ENCODE data around the gene NFATC1. TPM values are rescaled to one million over a fixed set of nuclear protein-coding genes. Genes with fewer than 3 reads are reported as not detected.

NFATC1 gene
- total and polyA plus RNA-seq, 2 experiments from 2014 or later = 4.2 to 11.3 TPM

DNA sequence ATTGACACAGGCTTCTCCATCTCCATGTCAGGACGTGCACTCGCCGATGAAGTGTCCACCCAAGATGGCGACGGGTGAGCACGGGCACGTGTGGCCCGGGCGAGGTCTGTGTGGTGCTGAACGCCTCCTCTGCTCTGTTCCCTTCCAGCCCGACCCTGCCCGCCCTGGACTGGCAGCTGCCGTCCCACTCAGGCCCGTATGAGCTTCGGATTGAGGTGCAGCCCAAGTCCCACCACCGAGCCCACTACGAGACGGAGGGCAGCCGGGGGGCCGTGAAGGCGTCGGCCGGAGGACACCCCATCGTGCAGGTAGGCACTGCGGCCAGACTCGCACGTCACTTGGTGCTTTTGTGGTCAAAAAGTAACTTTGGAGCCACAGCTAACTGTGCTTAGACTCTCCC is 37.7 kb downstream of the NFATC1 start:
- no peak overlapping the region for H3K27ac ChIP-seq
- H3K9me3 ChIP-seq (ENCODE audit: low read depth) = no peaks in the 10 kb centered on the region
- DNase-seq (ENCODE audit: low spot score) = no peak
- no peaks in the 10 kb centered on the region for H3K4me1 ChIP-seq (ENCODE audit: insufficient read depth)
- H3K36me3 ChIP-seq (replicated peaks; ENCODE audit: insufficient read depth, low read depth) = no peaks in the 10 kb centered on the region
- no peak overlapping the region for H3K4me3 ChIP-seq
- no peaks in the 10 kb centered on the region for H3K27me3 ChIP-seq
- H2AFZ ChIP-seq = no peak overlapping the region
- no peaks in the 10 kb centered on the region for H3K9me2 ChIP-seq (replicated peaks; ENCODE audit: insufficient read depth)
- no peaks in the 10 kb centered on the region for H3K79me2 ChIP-seq
- WGBS (ENCODE audit: low lambda C conversion rate, missing lambda C conversion rate) = 97% methylated on average over 26 of the region's 27 CpGs
- H3K4me2 ChIP-seq = no peak overlapping the region
- no peaks in the 10 kb centered on the region for H4K20me1 ChIP-seq (ENCODE audit: insufficient read depth, poor library complexity, severe bottlenecking)
- no peak for TF ChIP-seq EZH2 (IDR thresholded peaks at IDR 0.05; ENCODE audit: borderline replicate concordance)
- TF ChIP-seq, protein P1, sequence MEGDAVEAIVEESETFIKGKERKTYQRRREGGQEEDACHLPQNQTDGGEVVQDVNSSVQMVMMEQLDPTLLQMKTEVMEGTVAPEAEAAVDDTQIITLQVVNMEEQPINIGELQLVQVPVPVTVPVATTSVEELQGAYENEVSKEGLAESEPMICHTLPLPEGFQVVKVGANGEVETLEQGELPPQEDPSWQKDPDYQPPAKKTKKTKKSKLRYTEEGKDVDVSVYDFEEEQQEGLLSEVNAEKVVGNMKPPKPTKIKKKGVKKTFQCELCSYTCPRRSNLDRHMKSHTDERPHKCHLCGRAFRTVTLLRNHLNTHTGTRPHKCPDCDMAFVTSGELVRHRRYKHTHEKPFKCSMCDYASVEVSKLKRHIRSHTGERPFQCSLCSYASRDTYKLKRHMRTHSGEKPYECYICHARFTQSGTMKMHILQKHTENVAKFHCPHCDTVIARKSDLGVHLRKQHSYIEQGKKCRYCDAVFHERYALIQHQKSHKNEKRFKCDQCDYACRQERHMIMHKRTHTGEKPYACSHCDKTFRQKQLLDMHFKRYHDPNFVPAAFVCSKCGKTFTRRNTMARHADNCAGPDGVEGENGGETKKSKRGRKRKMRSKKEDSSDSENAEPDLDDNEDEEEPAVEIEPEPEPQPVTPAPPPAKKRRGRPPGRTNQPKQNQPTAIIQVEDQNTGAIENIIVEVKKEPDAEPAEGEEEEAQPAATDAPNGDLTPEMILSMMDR (IDR thresholded peaks at IDR 0.05; ENCODE audit: poor library complexity) = no peak

DNA sequence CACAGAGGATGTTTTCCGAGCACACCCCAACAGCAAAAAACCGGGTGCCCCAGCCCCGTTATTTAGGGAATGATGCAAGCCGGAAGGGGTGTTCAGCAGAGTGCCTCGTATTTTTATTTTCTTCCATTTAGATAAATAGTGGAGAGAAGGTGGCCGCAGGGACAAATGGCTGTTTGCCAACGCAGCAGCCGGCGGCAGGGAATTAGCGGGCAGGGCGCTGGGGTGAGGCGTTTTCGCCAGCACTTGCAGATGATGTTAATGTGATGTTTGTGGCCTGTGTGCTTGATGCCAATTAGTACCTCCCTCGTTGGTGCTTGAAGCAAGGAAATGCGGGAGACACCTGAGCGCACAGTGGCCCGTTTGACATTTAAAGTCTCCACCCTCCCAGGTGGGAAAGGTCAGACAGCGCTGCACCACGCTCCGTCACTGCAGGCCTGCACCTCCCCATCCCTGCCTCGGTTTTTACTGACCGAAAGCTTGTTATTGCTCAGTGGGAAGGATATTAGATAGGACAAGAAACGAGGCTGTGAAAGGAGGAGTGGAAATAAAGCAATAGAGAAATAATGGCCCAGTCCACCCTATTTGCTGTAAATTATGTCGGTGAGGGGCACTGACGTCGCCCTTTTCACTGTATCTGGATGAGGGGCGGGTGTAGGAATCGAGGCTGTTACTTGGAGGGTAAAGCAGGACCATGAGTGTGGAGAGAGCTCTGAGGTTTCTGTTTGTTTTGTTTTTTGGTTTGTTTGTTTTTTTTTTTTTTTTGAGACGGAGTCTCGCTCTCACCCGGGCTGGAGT is 39.1 kb downstream of the NFATC1 start:
- Histone ChIP-seq H3K36me3 (replicated peaks; ENCODE audit: insufficient read depth, low read depth) (no peaks in the 10 kb centered on the region), H3K9me3 (ENCODE audit: low read depth) (no peaks in the 10 kb centered on the region), H2AFZ (no peak overlapping the region), H3K9me2 (replicated peaks; ENCODE audit: insufficient read depth) (no peaks in the 10 kb centered on the region), H3K79me2 (no peaks in the 10 kb centered on the region), H4K20me1 (ENCODE audit: insufficient read depth, poor library complexity, severe bottlenecking) (no peaks in the 10 kb centered on the region), H3K4me1 (ENCODE audit: insufficient read depth) (peaks cover 13% of the 10 kb centered on the region), H3K27ac (no peak overlapping the region), H3K4me3 (no peak overlapping the region), H3K27me3 (no peaks in the 10 kb centered on the region), H3K4me2 (no peak overlapping the region)
- whole genome bisulfite sequencing (ENCODE audit: low lambda C conversion rate, missing lambda C conversion rate) = 88% methylated on average over 31 of the region's 31 CpGs
- DNase-seq (ENCODE audit: low spot score) = no peak
- TF ChIP-seq EZH2 (IDR thresholded peaks at IDR 0.05; ENCODE audit: borderline replicate concordance) (no peak), EZH2phosphoT487 (IDR thresholded peaks at IDR 0.05; ENCODE audit: low read depth, severe bottlenecking, unreplicated experiment) (no peak)
- TF ChIP-seq, protein P1 (IDR thresholded peaks at IDR 0.05; ENCODE audit: poor library complexity) = no peak

DNA sequence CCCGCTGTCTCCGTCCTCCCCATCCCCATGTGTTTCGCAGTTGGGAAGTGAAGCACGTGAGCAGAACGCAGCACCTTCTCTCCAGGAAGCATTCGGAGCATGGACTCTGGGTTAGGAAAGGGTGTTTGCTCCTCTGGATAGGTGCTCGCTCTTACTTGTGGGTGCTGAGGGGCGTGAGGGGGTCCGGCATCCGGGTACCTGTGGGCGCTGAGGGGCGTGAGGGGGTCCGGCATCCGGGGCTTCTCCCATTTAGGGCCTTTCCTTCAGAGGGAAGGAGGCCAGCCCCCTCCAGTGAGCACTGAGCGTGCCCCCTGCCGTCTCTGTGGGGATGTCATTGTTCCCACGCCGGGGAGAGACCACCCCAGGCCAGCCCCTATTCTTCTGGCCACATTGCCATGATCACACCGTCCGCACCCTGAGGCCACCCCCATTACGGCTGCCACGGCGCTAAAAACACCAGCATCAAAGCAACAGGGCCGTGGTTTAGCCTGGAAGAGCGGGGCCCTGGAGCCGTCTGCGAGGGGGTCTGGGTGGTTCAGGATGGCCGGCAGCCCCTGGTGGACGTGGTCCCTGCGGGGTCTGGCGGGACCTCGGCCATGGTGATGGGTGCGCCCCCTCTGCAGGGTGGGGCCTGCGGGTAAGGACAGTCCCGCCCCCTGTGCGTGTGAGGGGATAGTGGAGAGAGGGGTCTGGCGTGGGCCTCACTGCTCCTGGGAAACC is 41.0 kb downstream of the NFATC1 start:
- 95% methylated on average over 28 of the region's 37 CpGs for WGBS (ENCODE audit: low lambda C conversion rate, missing lambda C conversion rate)
- DNase-seq (ENCODE audit: low spot score) = no peak
- H4K20me1 ChIP-seq (ENCODE audit: insufficient read depth, poor library complexity, severe bottlenecking) = no peaks in the 10 kb centered on the region
- TF ChIP-seq, protein P1 (IDR thresholded peaks at IDR 0.05; ENCODE audit: poor library complexity) = no peak
- TF ChIP-seq EZH2 (IDR thresholded peaks at IDR 0.05; ENCODE audit: borderline replicate concordance) (no peak), EZH2phosphoT487 (IDR thresholded peaks at IDR 0.05; ENCODE audit: low read depth, severe bottlenecking, unreplicated experiment) (no peak)
- H3K27ac ChIP-seq = no peak overlapping the region
- no peaks in the 10 kb centered on the region for H3K9me2 ChIP-seq (replicated peaks; ENCODE audit: insufficient read depth)
- H3K9me3 ChIP-seq (ENCODE audit: low read depth) = no peaks in the 10 kb centered on the region
- H3K36me3 ChIP-seq (replicated peaks; ENCODE audit: insufficient read depth, low read depth) = no peaks in the 10 kb centered on the region
- no peaks in the 10 kb centered on the region for H3K27me3 ChIP-seq
- no peak overlapping the region for H3K4me3 ChIP-seq
- peaks cover 13% of the 10 kb centered on the region for H3K4me1 ChIP-seq (ENCODE audit: insufficient read depth)
- no peak overlapping the region for H3K4me2 ChIP-seq
- H2AFZ ChIP-seq = no peak overlapping the region
- H3K79me2 ChIP-seq = no peaks in the 10 kb centered on the region
